Activated naive CD4-positive, alpha-beta T cell treated with anti-CD3 and anti-CD28 coated beads for 36 hours (primary cell): ENCODE data around the gene CD46. TPM values are rescaled to one million over a fixed set of nuclear protein-coding genes. Genes with fewer than 3 reads are reported as not detected.

ENCODE experiments used
- total RNA-seq, 2 experiments: library from RNA; stranded (reverse); gene quantifications; one replicate each; pipeline ENCODE4 v1.2.3, GENCODE V29; 2021

CD46 gene
- total RNA-seq, 2 experiments from 2014 or later = 91.0 to 93.4 TPM

Other genes with a start within 250 kb of the CD46 start
- not detected for gene CR1L, start 106.9 kb upstream of the CD46 start, total RNA-seq
- gene CD34, start 159.1 kb downstream of the CD46 start, total RNA-seq = under 1 TPM; 0.02 TPM